HepG2 (cell line): ENCODE data around the gene ERBB4. TPM values are rescaled to one million over a fixed set of nuclear protein-coding genes. Genes with fewer than 3 reads are reported as not detected.

ENCODE experiments used
- AKNA ChIP-seq: sonication (generic); formaldehyde crosslinking; IDR thresholded peaks from 2 replicates; pipeline ENCODE4 v1.4.0; 2020; ENCODE audit warnings: missing genetic modification reagents, borderline replicate concordance
- ATF2 ChIP-seq: sonication (generic); formaldehyde crosslinking; IDR thresholded peaks from 2 replicates; pipeline ENCODE4 v1.4.0; 2020; ENCODE audit warnings: missing genetic modification reagents
- CBFB ChIP-seq: sonication (generic); formaldehyde crosslinking; IDR thresholded peaks from 2 replicates; pipeline ENCODE4 v1.4.0; 2020; ENCODE audit warnings: missing genetic modification reagents
- EZH2 ChIP-seq: conservative IDR thresholded peaks from 2 replicates; pipeline ENCODE4 v1.6.1; 2012; ENCODE audit warnings: mild to moderate bottlenecking, low read depth, low read length, moderate library complexity
- MIXL1 ChIP-seq: IDR thresholded peaks from 2 replicates; pipeline ENCODE4 v1.6.1; 2016
- SP5 ChIP-seq: IDR thresholded peaks from 2 replicates; pipeline ENCODE4 v1.6.1; 2016; ENCODE audit warnings: low read depth, borderline replicate concordance
- SUZ12 ChIP-seq: fragments of 150-350 bp; IDR thresholded peaks from 2 replicates; pipeline ENCODE4 v1.6.1; 2014; ENCODE audit warnings: low read depth, low read length
- USF2 ChIP-seq, 2 experiments: sonication (generic) in 1 of 2; formaldehyde crosslinking in 1 of 2; IDR thresholded peaks; 2 replicates each; pipeline versions ENCODE4 v1.5.1 to v1.6.1; 2011 to 2020; ENCODE audit warnings: borderline replicate concordance in 1 of 2, low read depth in 1 of 2, low read length in 1 of 2, mild to moderate bottlenecking in 1 of 2, missing genetic modification reagents in 1 of 2, moderate library complexity in 1 of 2
- ZNF407 ChIP-seq: sonication (generic); formaldehyde crosslinking; IDR thresholded peaks from one replicate; pipeline ENCODE4 v1.5.1; 2020; ENCODE audit warnings: mild to moderate bottlenecking, missing genetic modification reagents; ENCODE audit errors: not compliant biosample characterization
- ZNF468 ChIP-seq: sonication (generic); formaldehyde crosslinking; IDR thresholded peaks from 2 replicates; pipeline ENCODE4 v1.8.0; 2022; ENCODE audit warnings: mild to moderate bottlenecking, moderate library complexity, missing genetic modification reagents
- polyA plus RNA-seq, 8 experiments: library from polyadenylated mRNA; depleted of rRNA in 3 of 8; stranded (reverse) in 7 of 8; unstranded in 1 of 8; fragments of >200 nt; fragmentation: Illumina TruSeq in 4 of 8; extraction: Trizol in 4 of 8; gene quantifications; 2 replicates each; pipeline versions ENCODE4 v1.2.1 to v1.2.3, GENCODE V29; 2011 to 2016; ENCODE audit warnings: low read depth in 4 of 8, missing spikeins in 1 of 8, mixed read lengths in 1 of 8; ENCODE audit not compliant: insufficient read depth in 1 of 8
- total RNA-seq, 5 experiments: library from RNA; depleted of rRNA; stranded (reverse); fragments of >200 nt; fragmentation: Illumina TruSeq; extraction: Trizol; gene quantifications; 2 replicates each; pipeline ENCODE4 v1.2.3, GENCODE V29; 2016; ENCODE audit warnings: low read depth in 1 of 5

Gene ERBB4
- total and polyA plus RNA-seq, 2 of the 13 experiments (the other 11 are each of a cell fraction or from before 2014, with no cell fraction given), result not detected

GRCh38 chr2:212359425-212360067 is 179.1 kb downstream of the ERBB4 start (continued):
- TF ChIP-seq ZNF468 (CRISPR knock-in tag), result no peak
- TF ChIP-seq ZNF407, result no peak
- TF ChIP-seq SUZ12, result no peak
- TF ChIP-seq ATF2 (CRISPR knock-in tag), result no peak
- TF ChIP-seq AKNA (CRISPR knock-in tag), result no peak
- TF ChIP-seq EZH2, result no peak
- no peak for TF ChIP-seq MIXL1 (CRISPR knock-in tag)
- TF ChIP-seq CBFB (CRISPR knock-in tag), result no peak
- no peak for TF ChIP-seq USF2 (IDR thresholded peaks at IDR 0.05; ENCODE audit: low read depth, low read length)
- TF ChIP-seq USF2 (CRISPR knock-in tag; IDR thresholded peaks at IDR 0.05; ENCODE audit: borderline replicate concordance), result no peak
- no peak; the same call in 1 of the 2 replicates for TF ChIP-seq SP5 (CRISPR knock-in tag)
